ENCODE results near the gene ZC3H8. TPM values are rescaled to one million over a fixed set of nuclear protein-coding genes. Genes with fewer than 3 reads are reported as not detected.

ZC3H8 gene
- total RNA-seq, 1 donor: 7.6 TPM

GRCh38 chr2:112275887-112276773, 21.3 kb upstream of the ZC3H8 start:
- no peaks in the 10 kb centered on the region for H3K36me3 ChIP-seq (ENCODE audit: insufficient read depth, low read length)
- H3K79me2 ChIP-seq (ENCODE audit: insufficient read depth, low read length): peaks cover 2% of the 10 kb centered on the region
- no peaks in the 10 kb centered on the region for H3K27me3 ChIP-seq (ENCODE audit: insufficient read depth, low read length)
- H3K27ac ChIP-seq (ENCODE audit: low read depth, low read length): peak overlapping the region; percentile 99
- no peaks in the 10 kb centered on the region for H4K20me1 ChIP-seq (ENCODE audit: insufficient read depth, low read length)
- peak; percentile 91 for DNase-seq (ENCODE audit: insufficient read length, low spot score, missing footprints)
- peaks cover 12% of the 10 kb centered on the region for H3K4me1 ChIP-seq (ENCODE audit: insufficient read depth, low read length)
- peak overlapping the region; percentile 98 for H3K4me3 ChIP-seq (ENCODE audit: insufficient read depth, low read length)
- peak overlapping the region; percentile 85 for H2AFZ ChIP-seq (ENCODE audit: low read length)
- peak overlapping the region; percentile 87 for H3K4me2 ChIP-seq (ENCODE audit: insufficient read depth, low read length)
- TF ChIP-seq CTCF (IDR thresholded peaks at IDR 0.05; ENCODE audit: extremely low read depth, low read depth, low read length): no peak
- no peaks in the 10 kb centered on the region for H3K9me3 ChIP-seq (ENCODE audit: low read depth, low read length)

GRCh38 chr2:112275311-112275886, 20.6 kb upstream of the ZC3H8 start, which contains the start of gene ZC3H6:
ZC3H6 (plus strand) TSS chr2:112275597; CDS start chr2:112275995, 398 bp downstream.
- DNase-seq (ENCODE audit: insufficient read length, low spot score, missing footprints): peak; percentile 98
- H3K4me1 ChIP-seq (ENCODE audit: insufficient read depth, low read length): peaks cover 12% of the 10 kb centered on the region
- peaks cover 2% of the 10 kb centered on the region for H3K79me2 ChIP-seq (ENCODE audit: insufficient read depth, low read length)
- H3K4me3 ChIP-seq (ENCODE audit: insufficient read depth, low read length): peak within 1 kb of the TSS; percentile 98
- H3K4me2 ChIP-seq (ENCODE audit: insufficient read depth, low read length): peak within 1 kb of the TSS; percentile 97
- peak within 1 kb of the TSS; percentile 99 for H3K27ac ChIP-seq (ENCODE audit: low read depth, low read length)
- no peak for TF ChIP-seq CTCF (IDR thresholded peaks at IDR 0.05; ENCODE audit: extremely low read depth, low read depth, low read length)
- H3K36me3 ChIP-seq (ENCODE audit: insufficient read depth, low read length): no peaks in the 10 kb centered on the region
- peak within 1 kb of the TSS; percentile 85 for H2AFZ ChIP-seq (ENCODE audit: low read length)
- no peaks in the 10 kb centered on the region for H4K20me1 ChIP-seq (ENCODE audit: insufficient read depth, low read length)
- no peaks in the 10 kb centered on the region for H3K27me3 ChIP-seq (ENCODE audit: insufficient read depth, low read length)
- no peaks in the 10 kb centered on the region for H3K9me3 ChIP-seq (ENCODE audit: low read depth, low read length)

GRCh38 chr2:112273349-112273748, 18.5 kb upstream of the ZC3H8 start:
- H3K9me3 ChIP-seq (ENCODE audit: low read depth, low read length): no peaks in the 10 kb centered on the region
- H3K4me2 ChIP-seq (ENCODE audit: insufficient read depth, low read length): no peak overlapping the region
- H3K79me2 ChIP-seq (ENCODE audit: insufficient read depth, low read length): peaks cover 2% of the 10 kb centered on the region
- H3K27ac ChIP-seq (ENCODE audit: low read depth, low read length): no peak overlapping the region
- H3K4me1 ChIP-seq (ENCODE audit: insufficient read depth, low read length): peaks cover 12% of the 10 kb centered on the region
- no peak for TF ChIP-seq CTCF (IDR thresholded peaks at IDR 0.05; ENCODE audit: extremely low read depth, low read depth, low read length)
- no peaks in the 10 kb centered on the region for H3K36me3 ChIP-seq (ENCODE audit: insufficient read depth, low read length)
- DNase-seq (ENCODE audit: insufficient read length, low spot score, missing footprints): no peak
- no peak overlapping the region for H2AFZ ChIP-seq (ENCODE audit: low read length)
- H3K27me3 ChIP-seq (ENCODE audit: insufficient read depth, low read length): no peaks in the 10 kb centered on the region
- no peak overlapping the region for H3K4me3 ChIP-seq (ENCODE audit: insufficient read depth, low read length)
- H4K20me1 ChIP-seq (ENCODE audit: insufficient read depth, low read length): no peaks in the 10 kb centered on the region

- peaks cover 2% of the 10 kb centered on the region for H3K79me2 ChIP-seq (ENCODE audit: insufficient read depth, low read length)
- H3K4me2 ChIP-seq (ENCODE audit: insufficient read depth, low read length): no peak overlapping the region
- no peak overlapping the region for H2AFZ ChIP-seq (ENCODE audit: low read length)
- H4K20me1 ChIP-seq (ENCODE audit: insufficient read depth, low read length): no peaks in the 10 kb centered on the region
- no peaks in the 10 kb centered on the region for H3K36me3 ChIP-seq (ENCODE audit: insufficient read depth, low read length)
- H3K9me3 ChIP-seq (ENCODE audit: low read depth, low read length): no peaks in the 10 kb centered on the region
- H3K4me1 ChIP-seq (ENCODE audit: insufficient read depth, low read length): peaks cover 12% of the 10 kb centered on the region
- no peaks in the 10 kb centered on the region for H3K27me3 ChIP-seq (ENCODE audit: insufficient read depth, low read length)
- no peak overlapping the region for H3K27ac ChIP-seq (ENCODE audit: low read depth, low read length)
- DNase-seq (ENCODE audit: insufficient read length, low spot score, missing footprints): peak; percentile 73
- no peak overlapping the region for H3K4me3 ChIP-seq (ENCODE audit: insufficient read depth, low read length)
- no peak for TF ChIP-seq CTCF (IDR thresholded peaks at IDR 0.05; ENCODE audit: extremely low read depth, low read depth, low read length)
Observed at GRCh38 chr2:112272669-112273068, 17.8 kb upstream of the ZC3H8 start.
